Suprapubic skin (tissue), 4 donors: ENCODE data around the gene BTD. TPM values are rescaled to one million over a fixed set of nuclear protein-coding genes. Genes with fewer than 3 reads are reported as not detected.
A peak's percentile ranks its signal among the peaks of the same experiment; 100 is the strongest.

ENCODE experiments used
- DNase-seq, 2 donors: peaks; one replicate each; pipeline ENCODE4 v3.0.0-alpha.2; 2019; ENCODE audit warnings: low spot score in 2 of 2
- H3K27ac ChIP-seq: fragments of 200-600 bp; sonication (generic); one replicate; pipeline ENCODE4 v1.5.1; 2019
- H3K27me3 ChIP-seq: fragments of 200-600 bp; sonication (generic); one replicate; pipeline ENCODE4 v1.5.1; 2019
- H3K36me3 ChIP-seq: fragments of 200-600 bp; sonication (generic); one replicate; pipeline ENCODE4 v1.5.1; 2019
- H3K4me1 ChIP-seq: fragments of 200-600 bp; sonication (generic); one replicate; pipeline ENCODE4 v1.5.1; 2019
- H3K4me3 ChIP-seq: fragments of 200-600 bp; sonication (generic); one replicate; pipeline ENCODE4 v1.5.1; 2019; ENCODE audit warnings: mild to moderate bottlenecking
- H3K9me3 ChIP-seq: fragments of 200-600 bp; sonication (generic); one replicate; pipeline ENCODE4 v1.5.1; 2019
- EP300 ChIP-seq: sonication (generic); formaldehyde crosslinking; IDR thresholded peaks from one replicate; pipeline ENCODE4 v1.6.1; 2017; ENCODE audit warnings: antibody characterized with exemption
- POLR2A ChIP-seq, 2 donors: fragments of 450-650 bp; IDR thresholded peaks; one replicate each; pipeline ENCODE4 v1.6.1; 2017; ENCODE audit warnings: antibody characterized with exemption in 2 of 2, mild to moderate bottlenecking in 2 of 2, moderate library complexity in 2 of 2
- POLR2AphosphoS5 ChIP-seq, 3 donors: sonication (generic); formaldehyde crosslinking; IDR thresholded peaks; one replicate each; pipeline ENCODE4 v1.6.1; 2017; ENCODE audit warnings: antibody characterized with exemption in 3 of 3
- WGBS: methylation state at CpG from one replicate; pipeline ENCODE4 v1.1.5; 2018; 5-methylcytosine and 5-hydroxymethylcytosine counted together
- total RNA-seq, 4 donors: library from RNA; depleted of rRNA; stranded (reverse); fragments of >200 nt; gene quantifications; one replicate each; pipeline ENCODE4 v1.1.0, GENCODE V29; 2016
- TF ChIP-seq, protein P1 (sequence below), 2 donors: fragments of 200-600 bp in 1 of 2; fragments of 450-650 bp in 1 of 2; sonication (generic) in 1 of 2; IDR thresholded peaks; one replicate each; pipeline ENCODE4 v1.5.1; 2016 to 2019; ENCODE audit warnings: antibody characterized with exemption in 2 of 2, mild to moderate bottlenecking in 1 of 2, moderate library complexity in 1 of 2

The BTD gene
- total RNA-seq: 10 to 100 TPM; 16.9 to 25.9 (median 19.1) TPM

GRCh38 chr3:15601399-15602145 lies at the start of gene BTD, which contains the start of gene HACL1:
Gene BTD (plus strand): TSS chr3:15601745. CDS start chr3:15635440, 33,695 bp downstream.
Gene HACL1 (minus strand): TSS chr3:15601569. CDS start chr3:15601463, 106 bp downstream.
- Histone ChIP-seq H3K4me1 (peaks cover 31% of the 10 kb centered on the region), H3K27ac (peak within 1 kb of the TSS; percentile 92), H3K36me3 (peaks cover 19% of the 10 kb centered on the region), H3K27me3 (no peaks in the 10 kb centered on the region), H3K4me3 (peak within 1 kb of the TSS; percentile 88), H3K9me3 (no peaks in the 10 kb centered on the region)
- peak in 2 of 3 donors; percentile 37 to 59 for TF ChIP-seq POLR2AphosphoS5 (IDR thresholded peaks at IDR 0.05)
- TF ChIP-seq, protein P1, sequence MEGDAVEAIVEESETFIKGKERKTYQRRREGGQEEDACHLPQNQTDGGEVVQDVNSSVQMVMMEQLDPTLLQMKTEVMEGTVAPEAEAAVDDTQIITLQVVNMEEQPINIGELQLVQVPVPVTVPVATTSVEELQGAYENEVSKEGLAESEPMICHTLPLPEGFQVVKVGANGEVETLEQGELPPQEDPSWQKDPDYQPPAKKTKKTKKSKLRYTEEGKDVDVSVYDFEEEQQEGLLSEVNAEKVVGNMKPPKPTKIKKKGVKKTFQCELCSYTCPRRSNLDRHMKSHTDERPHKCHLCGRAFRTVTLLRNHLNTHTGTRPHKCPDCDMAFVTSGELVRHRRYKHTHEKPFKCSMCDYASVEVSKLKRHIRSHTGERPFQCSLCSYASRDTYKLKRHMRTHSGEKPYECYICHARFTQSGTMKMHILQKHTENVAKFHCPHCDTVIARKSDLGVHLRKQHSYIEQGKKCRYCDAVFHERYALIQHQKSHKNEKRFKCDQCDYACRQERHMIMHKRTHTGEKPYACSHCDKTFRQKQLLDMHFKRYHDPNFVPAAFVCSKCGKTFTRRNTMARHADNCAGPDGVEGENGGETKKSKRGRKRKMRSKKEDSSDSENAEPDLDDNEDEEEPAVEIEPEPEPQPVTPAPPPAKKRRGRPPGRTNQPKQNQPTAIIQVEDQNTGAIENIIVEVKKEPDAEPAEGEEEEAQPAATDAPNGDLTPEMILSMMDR (IDR thresholded peaks at IDR 0.05): peak in 1 of 2 donors; percentile 19
- TF ChIP-seq POLR2A (IDR thresholded peaks at IDR 0.05): peak in 1 of 2 donors; percentile 40
- no peak for TF ChIP-seq EP300
- WGBS: 1% methylated on average over 36 of the region's 61 CpGs
- peak; percentile 98 for DNase-seq

GRCh38 chr3:15551902-15552301 lies 49.6 kb upstream of the BTD start:
- no peak overlapping the region for H3K4me3 ChIP-seq
- no peak overlapping the region for H3K27ac ChIP-seq
- H3K4me1 ChIP-seq: no peaks in the 10 kb centered on the region
- no peaks in the 10 kb centered on the region for H3K9me3 ChIP-seq
- no peaks in the 10 kb centered on the region for H3K27me3 ChIP-seq
- WGBS: 100% methylated on average over 1 of the region's 1 CpG
- no peak for TF ChIP-seq POLR2AphosphoS5 (IDR thresholded peaks at IDR 0.05)
- no peak for TF ChIP-seq EP300
- TF ChIP-seq, protein P1 (IDR thresholded peaks at IDR 0.05): no peak
- TF ChIP-seq POLR2A (IDR thresholded peaks at IDR 0.05): no peak
- no peak for DNase-seq
- H3K36me3 ChIP-seq: peaks cover 3% of the 10 kb centered on the region

GRCh38 chr3:15553749-15554148 lies 47.8 kb upstream of the BTD start:
- Histone ChIP-seq H3K9me3 (no peaks in the 10 kb centered on the region), H3K27ac (no peak overlapping the region), H3K27me3 (no peaks in the 10 kb centered on the region), H3K4me3 (no peak overlapping the region), H3K4me1 (no peaks in the 10 kb centered on the region), H3K36me3 (peaks cover 3% of the 10 kb centered on the region)
- DNase-seq: no peak
- 88% methylated on average over 3 of the region's 3 CpGs for WGBS
- TF ChIP-seq POLR2A (IDR thresholded peaks at IDR 0.05) (no peak), EP300 (no peak), POLR2AphosphoS5 (IDR thresholded peaks at IDR 0.05) (no peak)
- TF ChIP-seq, protein P1 (IDR thresholded peaks at IDR 0.05): no peak

DNA sequence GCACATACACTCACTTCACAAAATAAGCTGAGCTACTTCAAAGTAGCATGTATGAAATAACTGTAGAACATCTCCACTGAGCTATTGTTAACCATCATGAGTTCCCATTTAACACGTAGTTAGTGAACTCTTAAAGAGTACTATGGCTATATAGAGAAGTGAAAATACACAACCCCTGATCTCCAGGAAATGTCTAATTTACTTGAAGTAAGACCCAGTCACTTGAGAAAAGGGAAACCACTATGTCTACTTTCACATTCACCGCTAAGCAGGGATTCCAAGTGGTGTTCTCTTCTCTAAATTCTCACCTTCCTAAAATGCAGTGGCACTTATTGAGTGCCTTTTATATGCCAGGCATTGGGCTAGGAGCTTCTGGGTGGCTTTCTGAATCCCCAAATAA lies 45.0 kb upstream of the BTD start:
- Histone ChIP-seq H3K36me3 (peaks cover 22% of the 10 kb centered on the region), H3K4me1 (no peaks in the 10 kb centered on the region), H3K27me3 (no peaks in the 10 kb centered on the region), H3K27ac (no peak overlapping the region), H3K9me3 (no peaks in the 10 kb centered on the region), H3K4me3 (no peak overlapping the region)
- no peak for TF ChIP-seq EP300
- no peak for TF ChIP-seq POLR2AphosphoS5 (IDR thresholded peaks at IDR 0.05)
- TF ChIP-seq POLR2A (IDR thresholded peaks at IDR 0.05): no peak
- TF ChIP-seq, protein P1 (IDR thresholded peaks at IDR 0.05): no peak
- DNase-seq: no peak
- 74% methylated on average over 2 of the region's 2 CpGs for WGBS

GRCh38 chr3:15557511-15557946 lies 44.0 kb upstream of the BTD start:
- H3K4me3 ChIP-seq: no peak overlapping the region
- H3K27me3 ChIP-seq: no peaks in the 10 kb centered on the region
- WGBS: 6% methylated on average over 3 of the region's 3 CpGs
- no peaks in the 10 kb centered on the region for H3K9me3 ChIP-seq
- H3K4me1 ChIP-seq: no peaks in the 10 kb centered on the region
- TF ChIP-seq POLR2A (IDR thresholded peaks at IDR 0.05) (no peak), POLR2AphosphoS5 (IDR thresholded peaks at IDR 0.05) (no peak)
- TF ChIP-seq, protein P1 (IDR thresholded peaks at IDR 0.05): peak; percentile 47 to 57
- H3K36me3 ChIP-seq: peaks cover 21% of the 10 kb centered on the region
- DNase-seq: no peak
- no peak overlapping the region for H3K27ac ChIP-seq
